Neural crest cell (in vitro differentiated cells): Measurements from ENCODE around the gene TRIP6. TPM values are rescaled to one million over a fixed set of nuclear protein-coding genes. Genes with fewer than 3 reads are reported as not detected.

Source experiments
- DNase-seq: peaks from one replicate; pipeline ENCODE4 v3.0.0; 2021; ENCODE audit warnings: low read depth, mixed read lengths, low spot score
- H3K27ac Mint-ChIP-seq: one replicate; pipeline ENCODE4 v1.8.0; 2021; ENCODE audit warnings: mild to moderate bottlenecking, mixed read lengths; ENCODE audit not compliant: unreplicated experiment
- H3K27me3 Mint-ChIP-seq: 2 replicates; pipeline ENCODE4 v1.8.0; 2021; ENCODE audit warnings: low read depth, mild to moderate bottlenecking, mixed read lengths
- H3K36me3 Mint-ChIP-seq: 2 replicates; pipeline ENCODE4 v1.8.0; 2021; ENCODE audit warnings: low read depth, mild to moderate bottlenecking, mixed read lengths
- H3K4me1 Mint-ChIP-seq: 2 replicates; pipeline ENCODE4 v1.8.0; 2021; ENCODE audit warnings: mixed read lengths
- H3K4me3 Mint-ChIP-seq: one replicate; pipeline ENCODE4 v1.8.0; 2021; ENCODE audit warnings: mild to moderate bottlenecking, mixed read lengths
- H3K9me3 Mint-ChIP-seq: 2 replicates; pipeline ENCODE4 v1.8.0; 2021; ENCODE audit warnings: mixed read lengths
- total RNA-seq: library from RNA; stranded (reverse); gene quantifications from 2 replicates; pipeline ENCODE4 v1.2.1, GENCODE V29; 2021
- TF ChIP-seq, protein P1 (sequence below): fragments of 200-600 bp; sonication (generic); conservative IDR thresholded peaks from 2 replicates; pipeline ENCODE4 v1.5.0; 2021; ENCODE audit warnings: antibody characterized with exemption, mild to moderate bottlenecking

Gene TRIP6
- total RNA-seq, 1 donor from 2014 or later, result 39.7 TPM

DNA sequence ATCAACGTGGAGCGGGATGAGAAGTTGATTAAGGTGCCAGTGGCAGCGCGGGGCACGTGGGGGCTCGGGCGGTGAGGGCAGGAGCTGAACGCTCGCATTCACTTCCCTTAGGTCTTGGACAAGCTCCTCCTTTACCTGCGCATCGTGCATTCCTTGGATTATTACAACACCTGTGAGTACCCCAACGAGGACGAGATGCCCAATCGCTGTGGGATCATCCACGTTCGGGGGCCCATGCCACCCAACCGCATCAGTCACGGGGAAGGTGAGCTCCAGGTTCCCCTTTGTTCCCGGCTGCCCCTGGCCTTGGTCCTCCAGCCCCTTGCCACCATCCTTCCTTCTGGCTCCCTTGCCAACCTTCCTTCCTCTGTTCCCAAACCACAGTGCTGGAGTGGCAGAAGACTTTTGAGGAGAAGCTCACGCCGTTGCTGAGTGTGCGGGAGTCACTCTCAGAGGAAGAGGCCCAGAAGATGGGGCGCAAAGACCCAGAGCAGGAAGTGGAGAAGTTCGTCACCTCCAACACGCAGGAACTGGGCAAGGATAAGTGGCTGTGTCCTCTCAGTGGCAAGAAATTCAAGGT is 19.8 kb downstream of the TRIP6 start:
- H3K36me3 Mint-ChIP-seq, result peaks cover 28% of the 10 kb centered on the region
- DNase-seq, result no peak
- peaks cover 13% of the 10 kb centered on the region for H3K27me3 Mint-ChIP-seq
- H3K4me1 Mint-ChIP-seq, result peaks cover 42% of the 10 kb centered on the region
- TF ChIP-seq, protein P1, sequence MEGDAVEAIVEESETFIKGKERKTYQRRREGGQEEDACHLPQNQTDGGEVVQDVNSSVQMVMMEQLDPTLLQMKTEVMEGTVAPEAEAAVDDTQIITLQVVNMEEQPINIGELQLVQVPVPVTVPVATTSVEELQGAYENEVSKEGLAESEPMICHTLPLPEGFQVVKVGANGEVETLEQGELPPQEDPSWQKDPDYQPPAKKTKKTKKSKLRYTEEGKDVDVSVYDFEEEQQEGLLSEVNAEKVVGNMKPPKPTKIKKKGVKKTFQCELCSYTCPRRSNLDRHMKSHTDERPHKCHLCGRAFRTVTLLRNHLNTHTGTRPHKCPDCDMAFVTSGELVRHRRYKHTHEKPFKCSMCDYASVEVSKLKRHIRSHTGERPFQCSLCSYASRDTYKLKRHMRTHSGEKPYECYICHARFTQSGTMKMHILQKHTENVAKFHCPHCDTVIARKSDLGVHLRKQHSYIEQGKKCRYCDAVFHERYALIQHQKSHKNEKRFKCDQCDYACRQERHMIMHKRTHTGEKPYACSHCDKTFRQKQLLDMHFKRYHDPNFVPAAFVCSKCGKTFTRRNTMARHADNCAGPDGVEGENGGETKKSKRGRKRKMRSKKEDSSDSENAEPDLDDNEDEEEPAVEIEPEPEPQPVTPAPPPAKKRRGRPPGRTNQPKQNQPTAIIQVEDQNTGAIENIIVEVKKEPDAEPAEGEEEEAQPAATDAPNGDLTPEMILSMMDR, result no peak
- no peak overlapping the region for H3K27ac Mint-ChIP-seq
- no peaks in the 10 kb centered on the region for H3K9me3 Mint-ChIP-seq
- H3K4me3 Mint-ChIP-seq, result peak overlapping the region; percentile 90

DNA sequence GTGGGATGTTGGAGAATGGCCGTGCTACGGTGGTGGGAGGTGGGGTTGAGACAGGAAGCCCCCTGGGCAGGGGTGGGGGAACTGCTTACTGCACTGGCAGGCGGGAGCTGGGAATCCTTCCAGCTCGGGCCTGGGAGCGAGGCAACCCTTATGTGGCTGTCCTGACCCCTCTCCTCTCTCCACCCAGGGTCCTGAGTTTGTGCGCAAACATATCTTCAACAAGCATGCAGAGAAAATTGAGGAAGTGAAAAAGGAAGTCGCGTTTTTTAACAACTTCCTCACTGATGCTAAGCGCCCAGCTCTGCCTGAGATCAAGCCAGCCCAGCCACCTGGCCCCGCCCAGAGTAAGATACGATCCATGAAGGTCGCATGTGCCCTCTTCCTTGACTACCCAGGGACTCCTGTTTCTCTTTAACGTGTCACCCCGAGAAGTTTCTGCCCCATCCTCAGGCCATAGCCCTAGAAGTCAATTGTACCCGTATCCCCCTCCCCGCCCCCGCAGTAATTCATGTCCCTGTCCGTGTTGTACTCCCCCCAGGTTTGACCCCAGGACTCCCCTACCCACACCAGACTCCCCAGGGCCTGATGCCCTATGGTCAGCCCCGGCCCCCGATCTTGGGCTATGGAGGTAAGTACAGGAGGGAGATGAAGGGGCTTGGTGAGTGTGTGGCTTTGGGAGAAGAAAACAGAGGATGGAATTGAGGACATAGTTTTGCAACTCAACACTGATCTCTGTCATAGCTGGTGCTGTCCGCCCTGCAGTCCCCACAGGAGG is 20.5 kb downstream of the TRIP6 start:
- H3K27ac Mint-ChIP-seq, result no peak overlapping the region
- TF ChIP-seq, protein P1, result no peak
- DNase-seq, result no peak
- H3K27me3 Mint-ChIP-seq, result peaks cover 16% of the 10 kb centered on the region
- H3K4me3 Mint-ChIP-seq, result peak overlapping the region; percentile 90
- H3K9me3 Mint-ChIP-seq, result no peaks in the 10 kb centered on the region
- H3K4me1 Mint-ChIP-seq, result peaks cover 44% of the 10 kb centered on the region
- H3K36me3 Mint-ChIP-seq, result peaks cover 28% of the 10 kb centered on the region

DNA sequence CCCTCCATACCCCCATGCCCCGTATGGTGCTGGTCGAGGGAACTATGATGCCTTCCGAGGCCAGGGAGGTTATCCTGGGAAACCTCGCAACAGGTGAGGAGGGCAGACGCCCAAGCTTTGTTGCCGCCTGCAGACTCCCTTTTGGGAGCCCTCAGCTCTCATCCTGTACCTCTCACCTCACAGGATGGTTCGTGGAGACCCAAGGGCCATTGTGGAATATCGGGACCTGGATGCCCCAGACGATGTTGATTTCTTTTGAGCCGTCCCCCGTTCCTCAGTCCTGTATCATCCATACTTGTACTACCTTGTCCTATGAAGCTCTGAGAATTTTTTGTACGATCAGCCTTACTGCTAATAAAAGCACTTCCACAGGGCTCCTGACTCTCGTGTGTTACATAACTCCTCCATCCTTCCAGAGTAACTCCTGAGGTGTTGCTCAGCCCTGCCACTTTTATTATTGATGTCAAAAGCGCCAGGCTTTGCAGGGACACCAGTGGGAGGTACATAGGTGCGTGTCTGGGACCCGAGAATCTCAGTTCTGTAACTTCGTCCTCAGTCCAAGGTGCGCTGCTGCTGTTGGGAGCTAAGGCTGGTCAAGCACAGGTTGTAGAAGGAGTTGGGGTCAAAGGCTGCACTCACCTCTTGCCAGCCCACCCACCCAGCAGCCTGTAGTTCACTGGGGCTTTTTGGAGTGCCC is 21.3 kb downstream of the TRIP6 start:
- Mint-ChIP-seq H3K4me1 (peaks cover 44% of the 10 kb centered on the region), H3K4me3 (peak overlapping the region; percentile 90), H3K27me3 (peaks cover 20% of the 10 kb centered on the region), H3K9me3 (no peaks in the 10 kb centered on the region), H3K27ac (no peak overlapping the region), H3K36me3 (peaks cover 23% of the 10 kb centered on the region)
- DNase-seq, result no peak
- TF ChIP-seq, protein P1, result no peak

DNA sequence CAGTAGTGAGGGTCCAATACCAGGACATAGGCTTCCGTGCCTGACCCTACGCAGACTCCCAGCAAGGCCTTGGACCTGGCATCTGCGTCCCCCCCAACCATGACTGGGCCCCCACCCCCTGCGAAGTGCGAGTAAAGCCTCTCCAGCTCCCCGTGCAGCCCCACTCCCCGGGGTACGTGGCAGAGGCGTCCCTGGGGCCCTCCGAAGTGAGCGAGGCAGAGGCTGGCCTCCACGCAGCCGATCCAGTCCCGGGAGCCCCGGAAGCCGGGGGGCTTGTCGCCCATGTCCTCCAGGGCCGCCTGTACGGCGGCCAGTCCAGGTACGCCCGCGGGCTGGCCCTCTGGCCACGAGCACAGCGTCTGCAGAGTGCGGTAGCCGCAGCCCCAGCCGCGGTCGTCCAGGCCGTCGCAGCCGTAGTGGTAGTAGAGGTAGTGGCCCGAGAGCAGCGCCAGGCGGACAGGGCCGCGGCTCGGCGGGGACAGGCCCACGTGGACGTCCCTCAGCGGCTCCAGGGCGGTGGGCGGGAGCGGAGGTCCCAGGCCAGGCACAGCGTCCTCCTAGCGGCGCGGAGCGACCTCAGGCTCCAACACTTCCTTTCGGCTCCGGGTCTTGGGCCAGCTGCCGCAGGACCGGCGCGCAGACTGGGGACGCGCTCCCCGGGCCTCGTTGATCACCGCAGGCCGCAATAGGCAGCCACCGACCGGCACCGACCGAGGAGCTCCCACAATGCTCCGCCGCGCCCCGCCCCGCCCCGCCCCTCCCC is 22.0 kb downstream of the TRIP6 start, which contains the start of gene UFSP1:
Gene UFSP1 (minus strand): TSS at position 728 of the 763 bp plus-strand sequence. CDS start 444 bp downstream, at position 284.
- no peaks in the 10 kb centered on the region for H3K9me3 Mint-ChIP-seq
- DNase-seq, result no peak

More for the DNA sequence above, 22.0 kb downstream of the TRIP6 start, which contains the start of gene UFSP1:
- Mint-ChIP-seq H3K4me3 (peak within 1 kb of the TSS; percentile 90), H3K27me3 (peaks cover 26% of the 10 kb centered on the region), H3K4me1 (peaks cover 46% of the 10 kb centered on the region), H3K36me3 (peaks cover 23% of the 10 kb centered on the region), H3K27ac (peak within 1 kb of the TSS; percentile 98)
- TF ChIP-seq, protein P1, result no peak
